CD4-positive, alpha-beta memory T cell (primary cell): Measurements from ENCODE around the gene WDR74. TPM values are rescaled to one million over a fixed set of nuclear protein-coding genes. Genes with fewer than 3 reads are reported as not detected.

Experiments used
- CTCF ChIA-PET: fragments of 350-600 bp; sonication (Branson Sonifier 250); formaldehyde crosslinking; loops from one replicate; lab custom pipeline; 2021; ENCODE audit warnings: inconsistent platforms; ENCODE audit not compliant: partially characterized antibody; lab: Charles Lee
- POLR2A ChIA-PET: fragments of 350-600 bp; sonication (Branson Sonifier 250); formaldehyde crosslinking; loops from one replicate; lab custom pipeline; 2021; ENCODE audit not compliant: partially characterized antibody; lab: Charles Lee
- DNase-seq, 5 donors: peaks; one replicate each; pipeline versions ENCODE4 v3.0.0 to v3.0.0-alpha.2; 2020 to 2022; ENCODE audit warnings: mixed read lengths in 1 of 5
- H3K27ac ChIP-seq: one replicate; pipeline ENCODE4 v1.7.0; 2013; ENCODE audit warnings: low read depth, low read length
- H3K27me3 ChIP-seq: 2 replicates; pipeline ENCODE4 v1.7.0; 2013; ENCODE audit warnings: mild to moderate bottlenecking, low read length, moderate library complexity; ENCODE audit not compliant: insufficient read depth
- H3K36me3 ChIP-seq: 2 replicates; pipeline ENCODE4 v1.7.0; 2013; ENCODE audit warnings: mild to moderate bottlenecking, low read length, moderate library complexity; ENCODE audit not compliant: insufficient read depth
- H3K4me1 ChIP-seq: 2 replicates; pipeline ENCODE4 v1.7.0; 2013; ENCODE audit warnings: mild to moderate bottlenecking, low read length, moderate library complexity; ENCODE audit not compliant: insufficient read depth
- H3K4me3 ChIP-seq, 2 donors: one replicate each; pipeline ENCODE4 v1.7.0; 2013; ENCODE audit warnings: low read length in 2 of 2, mild to moderate bottlenecking in 1 of 2
- H3K9me3 ChIP-seq, 2 donors: one replicate each; pipeline ENCODE4 v1.7.0; 2013; ENCODE audit warnings: low read length in 2 of 2, control low read depth in 1 of 2; ENCODE audit not compliant: control insufficient read depth in 1 of 2
- H3K27ac Mint-ChIP-seq, 7 donors: one replicate each; pipeline ENCODE4 v1.8.0; 2020 to 2021; ENCODE audit warnings: mixed read lengths in 7 of 7, mild to moderate bottlenecking in 6 of 7, inconsistent platforms in 3 of 7, moderate library complexity in 3 of 7
- H3K27me3 Mint-ChIP-seq, 2 donors: one replicate each; pipeline ENCODE4 v1.8.0; 2020 to 2021; ENCODE audit warnings: mixed read lengths in 2 of 2
- H3K36me3 Mint-ChIP-seq, 2 donors: one replicate each; pipeline ENCODE4 v1.8.0; 2020 to 2021; ENCODE audit warnings: mixed read lengths in 2 of 2, inconsistent platforms in 1 of 2, mild to moderate bottlenecking in 1 of 2
- H3K4me1 Mint-ChIP-seq, 4 donors: one replicate each; pipeline ENCODE4 v1.8.0; 2020 to 2021; ENCODE audit warnings: mixed read lengths in 4 of 4, mild to moderate bottlenecking in 1 of 4
- H3K4me3 Mint-ChIP-seq, 8 donors: one replicate each; pipeline ENCODE4 v1.8.0; 2020 to 2021; ENCODE audit warnings: mixed read lengths in 8 of 8, mild to moderate bottlenecking in 7 of 8, moderate library complexity in 6 of 8, inconsistent platforms in 3 of 8
- H3K9me3 Mint-ChIP-seq, 8 donors: one replicate each; pipeline ENCODE4 v1.8.0; 2020 to 2021; ENCODE audit warnings: mixed read lengths in 8 of 8, mild to moderate bottlenecking in 5 of 8, inconsistent platforms in 3 of 8, moderate library complexity in 1 of 8
- intact Hi-C: fragments of 100-400 bp; cut with micrococcal nuclease; formaldehyde crosslinking; loops from one replicate; pipeline ENCODE4 v1.15.1; 2023
- polyA plus RNA-seq, 2 donors: library from polyadenylated mRNA; unstranded; fragments of 300-500 nt; fragmentation: Illumina TruSeq; gene quantifications; one replicate each; pipeline ENCODE4 v1.2.3, GENCODE V29; 2021
- total RNA-seq, 2 experiments: library from RNA; stranded (reverse); gene quantifications; one replicate each; pipeline ENCODE4 v1.2.3, GENCODE V29; 2021

WDR74 gene
- total RNA-seq, result 10 to 100 TPM; 79.3 to 82.2 TPM
- 10 to 100 TPM; 33.9 to 50.8 TPM for polyA plus RNA-seq

- H3K27me3 ChIP-seq, result no peaks in the 10 kb centered on the region
- peak within 1 kb of the TSS; percentile 98 for H3K27ac ChIP-seq
- H3K36me3 ChIP-seq, result peaks cover 21% of the 10 kb centered on the region
- no peak within 1 kb of the TSS for H3K27ac Mint-ChIP-seq
- CTCF ChIA-PET, result interaction anchor here (1.1 to 3.0 kb wide), 3 partner anchors 16 to 53 kb away, joined by 3 to 27 read pairs (median 9); partner anchors contain the start of gene TMEM179B
- H3K4me3 ChIP-seq, result peak within 1 kb of the TSS; percentile 86 to 87
- POLR2A ChIA-PET, result interaction anchor here (0.5 to 13.8 kb wide), 40 partner anchors 7 to 1478 kb away, joined by 3 to 801 read pairs (median 12); partner anchors contain the start of genes B3GAT3, BSCL2, C11orf98 and CSKMT
- no peaks in the 10 kb centered on the region for H3K9me3 ChIP-seq
- peak within 1 kb of the TSS in 2 of 8 donors; percentile 42 to 45 for H3K4me3 Mint-ChIP-seq
- H3K4me1 Mint-ChIP-seq, result peaks cover 13 to 45% (median 28%) of the 10 kb centered on the region in 4 donors
- peaks cover 32% of the 10 kb centered on the region for H3K4me1 ChIP-seq
- H3K9me3 Mint-ChIP-seq, result peaks cover 0 to 7% (median 0%) of the 10 kb centered on the region in 8 donors
- no peaks in the 10 kb centered on the region for H3K27me3 Mint-ChIP-seq
- peaks cover 15 to 36% of the 10 kb centered on the region in 2 donors for H3K36me3 Mint-ChIP-seq
- peak; percentile 90 to 96 (median 93) for DNase-seq
- intact Hi-C loops, result loop anchor here (1.0 kb wide), 2 partner anchors 8 to 34 kb away; partner anchors contain the start of gene NXF1
Measured at GRCh38 chr11:62839050-62839945, at the start of gene WDR74. Gene WDR74, minus strand, starts transcription at chr11:62839590. Its CDS starts 20 bp downstream, at chr11:62839570.

- H3K27me3 ChIP-seq, result no peaks in the 10 kb centered on the region
- H3K4me3 Mint-ChIP-seq, result no peak overlapping the region
- peaks cover 16% of the 10 kb centered on the region for H3K4me1 ChIP-seq
- H3K27me3 Mint-ChIP-seq, result no peaks in the 10 kb centered on the region
- H3K9me3 Mint-ChIP-seq, result peaks cover 0 to 4% (median 0%) of the 10 kb centered on the region in 8 donors
- no peaks in the 10 kb centered on the region for H3K9me3 ChIP-seq
- ChIA-PET CTCF (interaction anchor here (1.1 kb wide), 1 partner anchor 8 kb away, joined by 3 read pairs; the partner anchor contains the start of gene SLC3A2), POLR2A (interaction anchor here (1.2 kb wide), 2 partner anchors 8 to 297 kb away, joined by 3 to 6 read pairs; partner anchors contain the start of genes SLC3A2 and TUT1)
- H3K4me1 Mint-ChIP-seq, result peaks cover 4 to 13% (median 11%) of the 10 kb centered on the region in 4 donors
- H3K27ac ChIP-seq, result no peak overlapping the region
- intact Hi-C loops, result loop anchor here (10.0 kb wide), 1 partner anchor 494 kb away; no protein-coding TSS in a partner anchor
- DNase-seq, result no peak
- peaks cover 53% of the 10 kb centered on the region for H3K36me3 ChIP-seq
- peak overlapping the region in 2 of 7 donors; percentile 23 to 83 for H3K27ac Mint-ChIP-seq
- peaks cover 45 to 53% of the 10 kb centered on the region in 2 donors for H3K36me3 Mint-ChIP-seq
- no peak overlapping the region for H3K4me3 ChIP-seq
Measured at GRCh38 chr11:62889126-62889483, 49.7 kb upstream of the WDR74 start.

GRCh38 chr11:62888406-62888805 lies 49.0 kb upstream of the WDR74 start:
- Mint-ChIP-seq H3K4me3 (no peak overlapping the region), H3K9me3 (peaks cover 0 to 4% (median 0%) of the 10 kb centered on the region in 8 donors), H3K27ac (peak overlapping the region in 1 of 7 donors; percentile 83), H3K27me3 (no peaks in the 10 kb centered on the region), H3K36me3 (peaks cover 52 to 60% of the 10 kb centered on the region in 2 donors), H3K4me1 (peaks cover 8 to 20% (median 15%) of the 10 kb centered on the region in 4 donors)
- H3K27me3 ChIP-seq, result no peaks in the 10 kb centered on the region
- intact Hi-C loops, result loop anchor here (10.0 kb wide), 1 partner anchor 494 kb away; no protein-coding TSS in a partner anchor
- ChIA-PET CTCF (no interaction called here), POLR2A (no interaction called here)
- peaks cover 23% of the 10 kb centered on the region for H3K4me1 ChIP-seq
- no peak overlapping the region for H3K27ac ChIP-seq
- no peak overlapping the region for H3K4me3 ChIP-seq
- DNase-seq, result no peak
- peaks cover 60% of the 10 kb centered on the region for H3K36me3 ChIP-seq
- no peaks in the 10 kb centered on the region for H3K9me3 ChIP-seq

GRCh38 chr11:62885137-62885750 lies 45.9 kb upstream of the WDR74 start:
- peak overlapping the region in 1 of 8 donors; percentile 15 for H3K4me3 Mint-ChIP-seq
- Histone ChIP-seq H3K27me3 (no peaks in the 10 kb centered on the region), H3K4me1 (peaks cover 43% of the 10 kb centered on the region), H3K9me3 (no peaks in the 10 kb centered on the region), H3K27ac (no peak overlapping the region), H3K36me3 (peaks cover 68% of the 10 kb centered on the region), H3K4me3 (no peak overlapping the region)
- H3K36me3 Mint-ChIP-seq, result peaks cover 70 to 88% of the 10 kb centered on the region in 2 donors
- H3K9me3 Mint-ChIP-seq, result peaks cover 0 to 2% (median 0%) of the 10 kb centered on the region in 8 donors
- peaks cover 22 to 52% (median 37%) of the 10 kb centered on the region in 4 donors for H3K4me1 Mint-ChIP-seq
- intact Hi-C loops, result loop anchor here (10.0 kb wide), 1 partner anchor 490 kb away; no protein-coding TSS in a partner anchor
- no peaks in the 10 kb centered on the region for H3K27me3 Mint-ChIP-seq
- ChIA-PET POLR2A (interaction anchor here (0.6 to 7.2 kb wide), 6 partner anchors 9 to 220 kb away, joined by 3 to 138 read pairs (median 4); partner anchors contain the start of genes C11orf98, CSKMT and WDR74), CTCF (interaction anchor here (0.9 to 3.6 kb wide), 5 partner anchors 20 to 1116 kb away, joined by 3 to 17 read pairs (median 4); no protein-coding TSS in a partner anchor)
- H3K27ac Mint-ChIP-seq, result peak overlapping the region in 4 of 7 donors; percentile 30 to 77 (median 50)
- no peak for DNase-seq

- Histone ChIP-seq H3K9me3 (no peaks in the 10 kb centered on the region), H3K4me1 (peaks cover 52% of the 10 kb centered on the region), H3K27ac (peak overlapping the region; percentile 93), H3K4me3 (no peak overlapping the region), H3K36me3 (peaks cover 60% of the 10 kb centered on the region), H3K27me3 (no peaks in the 10 kb centered on the region)
- no peak for DNase-seq
- CTCF ChIA-PET, result interaction anchor here (0.5 to 3.6 kb wide), 7 partner anchors 8 to 98 kb away, joined by 3 to 17 read pairs (median 4); no protein-coding TSS in a partner anchor
- intact Hi-C loops, result loop anchor here (5.0 to 10.0 kb wide), 2 partner anchors 489 to 1091 kb away; partner anchors contain the start of genes FEN1 and TMEM258
- Mint-ChIP-seq H3K27ac (peak overlapping the region; percentile 47 to 100 (median 87)), H3K9me3 (no peaks in the 10 kb centered on the region), H3K27me3 (no peaks in the 10 kb centered on the region), H3K36me3 (peaks cover 56 to 77% of the 10 kb centered on the region in 2 donors), H3K4me3 (peak overlapping the region in 5 of 8 donors; percentile 18 to 100 (median 93)), H3K4me1 (peaks cover 26 to 60% (median 42%) of the 10 kb centered on the region in 4 donors)
- POLR2A ChIA-PET, result interaction anchor here (1.1 to 7.2 kb wide), 4 partner anchors 22 to 292 kb away, joined by 3 to 138 read pairs (median 42); partner anchors contain the start of genes TMEM179B and TUT1
Measured at GRCh38 chr11:62883673-62884072, 44.3 kb upstream of the WDR74 start.

GRCh38 chr11:62882788-62883501 lies 43.6 kb upstream of the WDR74 start:
- Histone ChIP-seq H3K4me3 (peak overlapping the region in 1 of 2 donors; percentile 98), H3K36me3 (peaks cover 53% of the 10 kb centered on the region)
- peak overlapping the region; percentile 93 to 100 (median 100) for H3K4me3 Mint-ChIP-seq

More at GRCh38 chr11:62882788-62883501, 43.6 kb upstream of the WDR74 start:
- Histone ChIP-seq H3K9me3 (no peaks in the 10 kb centered on the region), H3K27ac (peak overlapping the region; percentile 93), H3K4me1 (peaks cover 52% of the 10 kb centered on the region), H3K27me3 (no peaks in the 10 kb centered on the region)
- no peak for DNase-seq
- Mint-ChIP-seq H3K27me3 (no peaks in the 10 kb centered on the region), H3K9me3 (no peaks in the 10 kb centered on the region), H3K4me1 (peaks cover 26 to 60% (median 42%) of the 10 kb centered on the region in 4 donors), H3K36me3 (peaks cover 49 to 70% of the 10 kb centered on the region in 2 donors), H3K27ac (peak overlapping the region; percentile 87 to 100 (median 99))
- intact Hi-C loops, result loop anchor here (5.0 to 10.0 kb wide), 2 partner anchors 488 to 1091 kb away; partner anchors contain the start of genes FEN1 and TMEM258
- ChIA-PET CTCF (interaction anchor here (0.6 to 4.0 kb wide), 3 partner anchors 9 to 96 kb away, joined by 3 to 19 read pairs (median 4); partner anchors contain the start of gene TMEM179B), POLR2A (interaction anchor here (2.1 to 7.2 kb wide), 10 partner anchors 23 to 339 kb away, joined by 6 to 138 read pairs (median 28); partner anchors contain the start of genes EEF1G, HNRNPUL2, NXF1 and STX5)
